Thoracic aorta (tissue), 2 donors: ENCODE measurements around the gene GPC6. TPM values are rescaled to one million over a fixed set of nuclear protein-coding genes. Genes with fewer than 3 reads are reported as not detected.

Experiments
- ATAC-seq: fragments of 150-250 bp; one replicate; pipeline ENCODE4 v1.8.0; 2017; ENCODE audit warnings: low read depth; ENCODE audit not compliant: insufficient number of reproducible peaks, low FRiP score
- DNase-seq: peaks from one replicate; pipeline ENCODE4 v3.0.0-alpha.2; 2020; ENCODE audit warnings: low spot score
- H3K27ac ChIP-seq, 2 donors: fragments of 200-600 bp; sonication (generic); 1 replicate in 1 of 2; 2 replicates in 1 of 2; pipeline ENCODE4 v1.5.1; 2016; ENCODE audit warnings: mild to moderate bottlenecking in 2 of 2, moderate library complexity in 2 of 2
- H3K27me3 ChIP-seq: fragments of 200-600 bp; sonication (generic); replicated peaks from 2 replicates; pipeline ENCODE4 v1.6.0; 2016; ENCODE audit warnings: mild to moderate bottlenecking; ENCODE audit not compliant: insufficient read depth
- H3K36me3 ChIP-seq: fragments of 200-600 bp; sonication (generic); one replicate; pipeline ENCODE4 v1.5.1; 2016
- H3K4me1 ChIP-seq, 2 donors: fragments of 200-600 bp; sonication (generic); 1 replicate in 1 of 2; 2 replicates in 1 of 2; pipeline versions ENCODE4 v1.5.1 to v1.6.0; 2016; ENCODE audit warnings: low read depth in 2 of 2, mild to moderate bottlenecking in 1 of 2; ENCODE audit not compliant: control insufficient read depth in 1 of 2
- H3K4me3 ChIP-seq: fragments of 200-600 bp; sonication (generic); 2 replicates; pipeline ENCODE4 v1.5.1; 2016; ENCODE audit warnings: mild to moderate bottlenecking
- H3K9me3 ChIP-seq: fragments of 200-600 bp; sonication (generic); 2 replicates; pipeline ENCODE4 v1.5.1; 2016
- CTCF ChIP-seq: fragments of 200-600 bp; sonication (generic); IDR thresholded peaks from one replicate; pipeline ENCODE4 v1.5.1; 2019; ENCODE audit warnings: antibody characterized with exemption
- total RNA-seq, 2 donors: library from RNA; depleted of rRNA; stranded (reverse); fragments of >200 nt; gene quantifications; one replicate each; pipeline versions ENCODE4 v1.1.0 to v1.2.3, GENCODE V29; 2016

The GPC6 gene
- total RNA-seq, 2 donors from 2014 or later, result 34.9 to 56.4 TPM

- no peak for DNase-seq
Measured at GRCh38 chr13:94254737-94255136, 1028.1 kb downstream of the GPC6 start.

GRCh38 chr13:94256721-94257120 lies 1030.1 kb downstream of the GPC6 start:
- H3K9me3 ChIP-seq, result no peaks in the 10 kb centered on the region
- no peak overlapping the region for H3K27ac ChIP-seq
- H3K4me3 ChIP-seq, result no peak overlapping the region
- H3K36me3 ChIP-seq, result no peaks in the 10 kb centered on the region
- TF ChIP-seq CTCF, result no peak
- no peaks in the 10 kb centered on the region for H3K27me3 ChIP-seq
- no peaks in the 10 kb centered on the region for H3K4me1 ChIP-seq
- DNase-seq, result no peak
- no peak for ATAC-seq

More at GRCh38 chr13:94254737-94255136, 1028.1 kb downstream of the GPC6 start:
- TF ChIP-seq CTCF, result no peak
- Histone ChIP-seq H3K4me1 (no peaks in the 10 kb centered on the region), H3K27me3 (no peaks in the 10 kb centered on the region), H3K9me3 (no peaks in the 10 kb centered on the region), H3K36me3 (no peaks in the 10 kb centered on the region), H3K4me3 (no peak overlapping the region), H3K27ac (no peak overlapping the region)
- no peak for ATAC-seq

GRCh38 chr13:94259984-94260383 lies 1033.4 kb downstream of the GPC6 start:
- Histone ChIP-seq H3K4me3 (no peak overlapping the region), H3K9me3 (no peaks in the 10 kb centered on the region), H3K27me3 (no peaks in the 10 kb centered on the region), H3K4me1 (no peaks in the 10 kb centered on the region), H3K27ac (no peak overlapping the region), H3K36me3 (no peaks in the 10 kb centered on the region)
- no peak for DNase-seq
- no peak for ATAC-seq
- no peak for TF ChIP-seq CTCF

- no peak for ATAC-seq
- TF ChIP-seq CTCF, result no peak
- Histone ChIP-seq H3K4me1 (no peaks in the 10 kb centered on the region), H3K4me3 (no peak overlapping the region), H3K27me3 (no peaks in the 10 kb centered on the region), H3K36me3 (no peaks in the 10 kb centered on the region), H3K9me3 (no peaks in the 10 kb centered on the region), H3K27ac (no peak overlapping the region)
- no peak for DNase-seq
Measured at GRCh38 chr13:94261163-94261562, 1034.6 kb downstream of the GPC6 start.

- no peaks in the 10 kb centered on the region for H3K4me1 ChIP-seq
- H3K27me3 ChIP-seq, result no peaks in the 10 kb centered on the region
- H3K36me3 ChIP-seq, result no peaks in the 10 kb centered on the region
- no peak overlapping the region for H3K4me3 ChIP-seq
- no peak for TF ChIP-seq CTCF
- ATAC-seq (no peak), DNase-seq (no peak)
- no peak overlapping the region for H3K27ac ChIP-seq
- H3K9me3 ChIP-seq, result no peaks in the 10 kb centered on the region
Measured at GRCh38 chr13:94263038-94263437, 1036.4 kb downstream of the GPC6 start.
